ENCODE results near the gene SPSB1.

The SPSB1 gene

DNA sequence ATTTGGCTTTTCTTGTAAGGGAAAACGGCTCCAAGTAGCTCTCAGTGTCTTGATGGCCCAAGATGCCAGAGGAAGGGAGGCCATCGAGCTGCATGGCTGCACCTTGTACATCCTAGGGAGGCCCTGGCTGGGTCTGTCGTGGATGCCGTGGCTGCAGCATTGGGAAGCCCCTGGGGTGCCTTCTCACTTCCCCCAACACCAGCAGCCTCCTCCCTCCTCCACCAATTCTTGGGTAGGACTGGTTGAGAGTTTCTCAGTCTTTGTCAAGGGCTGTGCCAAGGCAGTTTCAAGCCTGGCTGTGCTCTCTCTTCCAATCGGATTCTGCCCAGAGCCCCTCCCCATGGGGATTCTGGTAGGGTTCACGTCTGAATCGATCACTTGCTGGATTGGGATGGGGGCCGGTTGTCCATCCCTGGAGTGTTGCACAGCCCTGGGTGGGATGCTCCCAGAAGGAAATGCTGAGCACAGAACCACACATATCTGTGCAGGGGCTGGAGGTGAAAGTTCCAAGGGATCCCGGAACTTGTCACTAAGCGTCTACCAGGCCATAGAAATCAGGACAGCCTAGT lies 14.0 kb upstream of the SPSB1 start:
- Histone ChIP-seq H3K4me3 (replicated peaks; ENCODE audit: insufficient read depth, low read length) (no peak overlapping the region), H3K27me3 (ENCODE audit: insufficient read depth, poor library complexity, severe bottlenecking) (no peaks in the 10 kb centered on the region), H3K27ac (replicated peaks) (no peak overlapping the region)
- DNase-seq (ENCODE audit: low read depth in 1 of 2, low spot score in 1 of 2), result no peak
- no peak for TF ChIP-seq POLR2AphosphoS5 (IDR thresholded peaks at IDR 0.05; ENCODE audit: low read depth)
- TF ChIP-seq, protein P1, sequence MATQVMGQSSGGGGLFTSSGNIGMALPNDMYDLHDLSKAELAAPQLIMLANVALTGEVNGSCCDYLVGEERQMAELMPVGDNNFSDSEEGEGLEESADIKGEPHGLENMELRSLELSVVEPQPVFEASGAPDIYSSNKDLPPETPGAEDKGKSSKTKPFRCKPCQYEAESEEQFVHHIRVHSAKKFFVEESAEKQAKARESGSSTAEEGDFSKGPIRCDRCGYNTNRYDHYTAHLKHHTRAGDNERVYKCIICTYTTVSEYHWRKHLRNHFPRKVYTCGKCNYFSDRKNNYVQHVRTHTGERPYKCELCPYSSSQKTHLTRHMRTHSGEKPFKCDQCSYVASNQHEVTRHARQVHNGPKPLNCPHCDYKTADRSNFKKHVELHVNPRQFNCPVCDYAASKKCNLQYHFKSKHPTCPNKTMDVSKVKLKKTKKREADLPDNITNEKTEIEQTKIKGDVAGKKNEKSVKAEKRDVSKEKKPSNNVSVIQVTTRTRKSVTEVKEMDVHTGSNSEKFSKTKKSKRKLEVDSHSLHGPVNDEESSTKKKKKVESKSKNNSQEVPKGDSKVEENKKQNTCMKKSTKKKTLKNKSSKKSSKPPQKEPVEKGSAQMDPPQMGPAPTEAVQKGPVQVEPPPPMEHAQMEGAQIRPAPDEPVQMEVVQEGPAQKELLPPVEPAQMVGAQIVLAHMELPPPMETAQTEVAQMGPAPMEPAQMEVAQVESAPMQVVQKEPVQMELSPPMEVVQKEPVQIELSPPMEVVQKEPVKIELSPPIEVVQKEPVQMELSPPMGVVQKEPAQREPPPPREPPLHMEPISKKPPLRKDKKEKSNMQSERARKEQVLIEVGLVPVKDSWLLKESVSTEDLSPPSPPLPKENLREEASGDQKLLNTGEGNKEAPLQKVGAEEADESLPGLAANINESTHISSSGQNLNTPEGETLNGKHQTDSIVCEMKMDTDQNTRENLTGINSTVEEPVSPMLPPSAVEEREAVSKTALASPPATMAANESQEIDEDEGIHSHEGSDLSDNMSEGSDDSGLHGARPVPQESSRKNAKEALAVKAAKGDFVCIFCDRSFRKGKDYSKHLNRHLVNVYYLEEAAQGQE (IDR thresholded peaks at IDR 0.05; ENCODE audit: insufficient replicate concordance, low read depth), result no peak
- no peak for TF ChIP-seq SPI1 (IDR thresholded peaks at IDR 0.05; ENCODE audit: borderline replicate concordance, low read depth)
- TF ChIP-seq, protein P2, sequence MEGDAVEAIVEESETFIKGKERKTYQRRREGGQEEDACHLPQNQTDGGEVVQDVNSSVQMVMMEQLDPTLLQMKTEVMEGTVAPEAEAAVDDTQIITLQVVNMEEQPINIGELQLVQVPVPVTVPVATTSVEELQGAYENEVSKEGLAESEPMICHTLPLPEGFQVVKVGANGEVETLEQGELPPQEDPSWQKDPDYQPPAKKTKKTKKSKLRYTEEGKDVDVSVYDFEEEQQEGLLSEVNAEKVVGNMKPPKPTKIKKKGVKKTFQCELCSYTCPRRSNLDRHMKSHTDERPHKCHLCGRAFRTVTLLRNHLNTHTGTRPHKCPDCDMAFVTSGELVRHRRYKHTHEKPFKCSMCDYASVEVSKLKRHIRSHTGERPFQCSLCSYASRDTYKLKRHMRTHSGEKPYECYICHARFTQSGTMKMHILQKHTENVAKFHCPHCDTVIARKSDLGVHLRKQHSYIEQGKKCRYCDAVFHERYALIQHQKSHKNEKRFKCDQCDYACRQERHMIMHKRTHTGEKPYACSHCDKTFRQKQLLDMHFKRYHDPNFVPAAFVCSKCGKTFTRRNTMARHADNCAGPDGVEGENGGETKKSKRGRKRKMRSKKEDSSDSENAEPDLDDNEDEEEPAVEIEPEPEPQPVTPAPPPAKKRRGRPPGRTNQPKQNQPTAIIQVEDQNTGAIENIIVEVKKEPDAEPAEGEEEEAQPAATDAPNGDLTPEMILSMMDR (IDR thresholded peaks at IDR 0.05; ENCODE audit: insufficient read depth, low read length), result no peak
- TF ChIP-seq GABPA (IDR thresholded peaks at IDR 0.05; ENCODE audit: low read depth), result no peak

DNA sequence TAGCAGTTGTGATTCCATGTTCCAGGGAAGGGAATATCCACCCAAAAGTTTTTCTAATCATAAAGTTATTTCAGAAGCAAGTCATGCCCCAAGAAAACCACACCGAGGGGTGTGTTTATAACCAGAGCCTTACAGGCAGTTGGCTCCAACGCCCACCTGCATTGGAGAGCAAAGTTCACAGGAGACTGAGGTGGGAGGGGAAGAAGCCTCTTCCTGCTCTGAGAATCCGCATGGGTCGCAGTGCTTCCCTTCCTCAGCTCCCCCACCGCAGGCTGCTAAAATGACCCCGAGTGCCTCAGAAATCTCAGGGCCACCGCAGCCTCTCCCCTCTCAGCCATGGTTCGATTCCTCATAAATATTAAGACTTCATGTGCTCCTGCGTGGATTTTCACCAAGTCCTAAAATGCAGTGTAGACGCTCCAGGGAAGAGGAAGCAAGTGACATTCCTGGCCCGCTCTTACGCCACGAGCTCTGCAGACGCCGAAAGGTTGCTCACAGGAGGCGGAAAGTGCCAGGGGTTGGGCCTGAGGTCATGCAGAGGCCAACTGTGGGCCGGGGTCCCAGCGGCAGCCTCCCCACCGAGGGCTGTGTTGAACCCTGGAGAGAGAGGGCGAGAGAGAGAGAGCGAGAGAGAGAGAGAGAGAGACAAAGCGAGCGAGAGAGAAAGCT lies 13.4 kb upstream of the SPSB1 start:
- Histone ChIP-seq H3K27me3 (ENCODE audit: insufficient read depth, poor library complexity, severe bottlenecking) (no peaks in the 10 kb centered on the region), H3K27ac (replicated peaks) (no peak overlapping the region), H3K4me3 (replicated peaks; ENCODE audit: insufficient read depth, low read length) (no peak overlapping the region)
- TF ChIP-seq, protein P2 (IDR thresholded peaks at IDR 0.05; ENCODE audit: insufficient read depth, low read length), result no peak
- TF ChIP-seq, protein P1 (IDR thresholded peaks at IDR 0.05; ENCODE audit: insufficient replicate concordance, low read depth), result no peak
- TF ChIP-seq GABPA (IDR thresholded peaks at IDR 0.05; ENCODE audit: low read depth) (no peak), POLR2AphosphoS5 (IDR thresholded peaks at IDR 0.05; ENCODE audit: low read depth) (no peak), SPI1 (IDR thresholded peaks at IDR 0.05; ENCODE audit: borderline replicate concordance, low read depth) (no peak)
- no peak for DNase-seq (ENCODE audit: low read depth in 1 of 2, low spot score in 1 of 2)

DNA sequence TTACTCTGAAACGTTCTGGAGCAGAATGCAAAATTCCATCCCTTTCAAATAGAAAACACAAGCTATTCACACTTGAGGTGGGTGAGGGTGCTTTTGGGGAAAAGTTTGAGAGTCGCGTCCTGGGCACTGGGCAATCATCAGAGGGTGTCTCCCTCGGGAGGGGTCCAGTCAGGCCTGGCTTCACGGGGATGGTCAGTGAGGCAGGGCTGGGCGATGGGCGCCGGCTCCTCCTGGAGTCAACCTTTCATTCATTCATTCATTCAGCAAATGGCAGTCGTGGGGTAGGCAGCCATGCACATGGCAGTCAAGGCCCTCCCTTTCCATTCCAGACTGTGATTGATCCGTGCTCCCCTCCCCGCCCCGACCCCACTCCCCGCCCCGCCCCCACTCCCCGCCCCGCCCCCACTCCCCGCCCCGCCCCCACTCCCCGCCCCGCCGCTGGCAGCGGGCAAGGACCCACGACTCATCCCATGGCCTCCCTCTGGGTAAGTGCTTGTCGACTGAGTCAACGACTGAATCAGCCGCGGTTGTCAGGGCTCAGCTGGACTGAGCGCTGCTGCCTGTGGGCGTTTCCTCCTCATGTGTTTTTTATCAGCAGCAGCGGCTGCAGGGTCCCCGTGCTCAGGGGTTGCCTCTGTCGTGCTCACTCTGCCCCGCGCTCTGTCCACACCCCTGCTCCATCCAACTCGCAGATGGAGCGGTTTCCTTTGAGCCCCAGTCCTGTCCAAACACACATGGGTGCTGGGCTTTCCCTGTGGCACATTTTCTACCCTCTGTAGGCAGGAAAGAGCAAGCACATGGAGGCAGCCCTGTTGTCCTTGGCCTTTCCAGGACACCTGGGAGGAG lies 12.5 kb upstream of the SPSB1 start:
- TF ChIP-seq POLR2AphosphoS5 (IDR thresholded peaks at IDR 0.05; ENCODE audit: low read depth), result no peak
- no peak overlapping the region for H3K27ac ChIP-seq (replicated peaks)
- no peak for DNase-seq (ENCODE audit: low read depth in 1 of 2, low spot score in 1 of 2)
- no peaks in the 10 kb centered on the region for H3K27me3 ChIP-seq (ENCODE audit: insufficient read depth, poor library complexity, severe bottlenecking)
- H3K4me3 ChIP-seq (replicated peaks; ENCODE audit: insufficient read depth, low read length), result no peak overlapping the region

Measured in HL-60 (cell line).